ENCODE results near the gene KLHL28.
A peak's percentile ranks its signal among the peaks of the same experiment; 100 is the strongest.

The KLHL28 gene

GRCh38 chr14:44960146-44960545, 1.6 kb downstream of the KLHL28 start:
- DNase-seq (ENCODE audit: low read depth) = no peak

DNA sequence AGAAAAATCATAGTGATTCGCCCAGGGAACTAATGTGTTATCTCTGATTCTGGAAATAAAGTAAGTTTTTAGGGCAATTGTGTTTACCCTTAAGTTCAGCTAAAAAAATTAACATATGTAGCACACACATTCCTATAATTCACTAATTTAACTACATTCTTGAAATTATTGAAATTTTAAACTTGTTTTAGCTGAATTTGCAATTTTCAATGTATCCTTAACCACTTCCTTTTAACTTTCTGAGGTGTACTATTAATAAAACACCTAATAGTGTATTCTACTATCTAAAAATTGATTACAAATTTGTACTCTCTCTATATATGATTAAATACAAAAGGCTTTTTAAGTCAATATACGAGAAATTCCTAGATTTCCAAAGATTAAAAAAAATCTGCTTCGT, 2.2 kb downstream of the KLHL28 start:
- DNase-seq (ENCODE audit: low read depth) = no peak

DNA sequence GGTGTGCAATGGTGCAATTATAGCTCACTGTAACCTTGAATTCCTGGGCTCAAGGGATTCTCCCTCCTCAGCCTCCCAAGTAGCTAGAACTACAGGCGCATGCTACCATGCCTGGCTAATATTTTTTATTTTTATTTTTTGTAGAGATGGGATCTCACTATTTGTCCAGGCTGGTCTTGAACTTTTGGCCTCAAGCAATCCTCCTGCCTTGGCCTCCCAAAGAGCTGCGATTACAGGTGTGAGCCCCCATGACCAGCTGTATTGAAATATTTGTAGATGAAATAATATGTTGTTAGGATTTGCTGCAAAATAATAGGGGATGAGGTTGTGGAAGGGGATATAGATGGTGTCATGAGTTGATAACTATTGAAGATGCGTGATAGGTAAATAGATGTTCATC, 4.9 kb downstream of the KLHL28 start:
- no peak for DNase-seq (ENCODE audit: low read depth)

DNA sequence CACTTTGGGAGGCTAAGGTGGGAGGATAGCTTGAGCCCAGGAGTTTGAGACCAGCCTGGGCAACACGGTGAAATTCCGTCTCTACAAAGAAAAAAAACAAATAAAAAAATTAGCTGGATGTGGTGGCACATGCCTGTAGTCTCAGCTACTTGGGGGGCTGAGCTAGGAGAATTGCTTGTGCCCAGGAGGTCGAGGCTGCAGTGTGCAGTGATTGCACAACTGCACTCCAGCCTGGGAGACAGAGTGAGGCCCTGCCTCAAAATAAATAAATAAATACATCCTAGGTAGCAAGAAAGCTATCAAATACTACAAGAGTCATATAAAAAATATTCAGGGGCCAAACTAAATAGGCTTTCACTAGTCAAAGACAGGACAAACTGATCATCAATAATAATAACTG, 6.2 kb downstream of the KLHL28 start:
- no peak for DNase-seq (ENCODE audit: low read depth)

DNA sequence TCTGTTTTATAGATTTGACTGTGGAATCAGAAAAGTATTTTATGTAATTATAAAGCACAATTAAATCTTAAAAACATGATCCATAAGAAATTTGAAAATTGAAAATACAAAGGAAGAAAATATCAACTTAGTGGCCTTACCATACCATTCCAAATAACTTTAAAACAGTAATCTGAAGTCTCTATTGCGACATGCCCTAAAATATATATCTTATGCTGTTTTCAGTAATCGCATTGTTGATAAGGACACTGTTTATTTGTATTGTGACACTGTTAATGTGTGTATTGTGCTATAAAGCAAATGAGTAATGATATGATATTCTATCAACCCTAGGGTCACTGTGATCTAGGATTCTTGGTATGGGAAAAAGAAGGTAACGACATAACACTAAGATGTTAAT, 7.0 kb downstream of the KLHL28 start:
- DNase-seq (ENCODE audit: low read depth) = no peak

GRCh38 chr14:44952391-44953110, 9.2 kb downstream of the KLHL28 start:
- no peak for DNase-seq (ENCODE audit: low read depth)

- no peak for DNase-seq (ENCODE audit: low read depth)
These were observed 10.7 kb downstream of the KLHL28 start for GRCh38 chr14:44951051-44951450.

DNA sequence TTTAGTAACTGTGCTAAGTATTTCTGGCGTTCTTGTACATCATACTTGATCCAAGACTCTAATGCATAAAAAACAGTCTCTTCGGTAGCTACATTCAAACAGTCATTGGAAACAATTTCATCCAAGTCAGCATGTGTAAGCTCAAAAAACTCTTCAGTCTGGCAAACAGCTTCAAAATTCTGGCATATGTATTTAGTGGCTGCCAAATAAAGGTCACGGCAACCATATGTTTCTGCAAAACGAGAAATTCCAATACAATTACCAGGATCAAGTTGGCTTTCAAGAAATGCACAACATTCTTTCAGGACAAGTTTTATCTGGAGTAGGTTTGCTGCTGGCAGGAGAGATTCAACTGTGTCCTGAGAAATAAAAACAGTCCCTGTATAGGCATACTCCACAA, 16.5 kb downstream of the KLHL28 start:
- no peak for DNase-seq (ENCODE audit: low read depth)

- no peak for DNase-seq (ENCODE audit: low read depth)
These were observed 17.6 kb downstream of the KLHL28 start for GRCh38 chr14:44944107-44944506.

DNA sequence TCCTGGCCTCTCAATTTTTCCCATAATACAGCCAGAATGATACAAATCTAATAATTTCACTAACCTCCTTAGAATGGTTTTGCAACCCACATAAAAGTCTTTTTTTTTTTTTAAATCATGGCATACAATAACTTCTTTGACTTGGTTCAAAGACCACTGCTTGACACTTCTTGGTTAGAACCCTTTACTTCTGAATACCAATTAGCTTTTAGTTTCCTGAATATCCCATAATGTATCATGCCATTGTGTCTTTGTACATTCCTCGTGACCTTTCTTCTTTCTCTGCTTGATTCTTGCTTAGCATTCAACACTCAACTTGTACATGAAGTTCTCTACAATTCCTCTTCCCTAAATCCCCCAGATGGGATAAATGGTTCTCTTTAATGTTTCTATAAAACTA, 19.3 kb downstream of the KLHL28 start:
- DNase-seq (ENCODE audit: low read depth) = no peak

DNA sequence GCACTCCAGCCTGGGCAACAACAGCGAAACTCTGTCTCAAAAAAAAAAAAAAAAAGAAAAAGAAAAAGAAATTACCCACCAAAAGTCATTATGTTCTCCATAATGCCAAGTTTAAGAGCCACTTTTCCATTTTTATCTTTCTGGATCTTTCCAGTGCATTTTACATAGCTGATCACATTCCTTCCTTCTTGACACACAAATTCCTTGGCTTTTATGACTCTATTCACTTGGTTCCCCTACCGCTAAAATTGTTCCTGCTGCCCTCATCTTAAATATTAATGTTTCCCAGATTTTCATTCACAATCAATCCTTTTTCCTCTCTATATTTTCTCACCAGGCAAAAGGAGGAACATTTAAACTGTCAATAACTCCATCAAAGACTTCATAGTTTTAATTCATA, 20.2 kb downstream of the KLHL28 start:
- no peak for DNase-seq (ENCODE audit: low read depth)

- no peak for DNase-seq (ENCODE audit: low read depth)
These were observed 20.8 kb downstream of the KLHL28 start for GRCh38 chr14:44940944-44941343.

GRCh38 chr14:44940211-44940610, 21.5 kb downstream of the KLHL28 start:
- DNase-seq (ENCODE audit: low read depth) = no peak

DNA sequence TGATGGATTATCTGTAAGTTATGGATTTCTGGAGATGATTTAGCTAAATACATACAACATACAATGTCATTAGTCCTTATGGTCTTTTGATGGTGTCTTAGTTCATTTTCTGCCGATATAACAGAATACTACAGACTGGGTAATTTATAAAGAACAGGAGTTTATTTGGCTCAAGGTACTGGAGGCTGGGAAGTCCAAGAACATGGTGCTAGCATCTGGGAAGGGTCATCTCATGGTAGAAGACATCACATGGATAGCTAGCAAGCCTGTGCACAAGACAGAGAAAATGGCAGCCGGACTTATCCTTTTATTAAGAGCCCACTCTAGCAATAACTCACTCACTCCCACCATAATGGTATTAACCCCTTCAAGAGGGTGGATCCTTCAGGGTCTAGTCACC, 24.2 kb downstream of the KLHL28 start:
- DNase-seq (ENCODE audit: low read depth) = no peak

DNA sequence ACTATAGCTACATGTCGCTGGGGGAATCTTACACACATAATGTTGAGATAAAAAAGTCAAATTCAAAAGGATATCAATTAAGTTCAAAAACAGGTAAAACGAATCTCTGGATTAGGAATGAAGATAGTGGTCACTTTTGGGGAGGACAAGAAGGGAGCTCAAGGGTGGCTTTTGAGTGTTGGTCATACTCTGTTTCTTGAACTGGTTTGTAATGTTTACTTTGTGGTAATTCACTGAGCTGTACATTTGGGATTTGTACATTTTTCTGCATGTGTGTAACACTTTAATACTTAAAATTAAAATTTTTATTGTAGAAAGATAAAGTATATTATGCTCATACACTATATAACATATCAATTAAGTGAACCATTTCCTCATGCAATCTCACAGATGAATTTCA, 26.6 kb downstream of the KLHL28 start:
- no peak for DNase-seq (ENCODE audit: low read depth)

DNA sequence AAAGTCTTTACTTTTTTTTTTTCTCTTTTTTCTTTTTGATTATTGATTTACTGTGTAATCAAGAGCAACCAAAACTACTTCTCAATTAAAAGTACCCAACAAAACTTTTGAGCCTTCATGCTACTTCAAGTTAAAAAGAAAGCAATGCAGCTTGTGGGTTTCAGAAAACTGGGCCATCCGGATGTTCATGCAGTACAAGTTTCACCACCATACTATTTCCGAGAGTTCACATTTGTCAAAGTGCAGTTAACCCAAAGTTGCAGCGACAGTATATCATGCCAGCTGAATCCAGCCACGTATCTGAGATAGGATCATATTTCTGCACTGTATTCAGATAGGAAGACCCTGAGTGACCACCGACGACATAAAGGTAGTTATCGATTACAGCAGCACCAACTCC, 33.0 kb downstream of the KLHL28 start:
- no peak for DNase-seq (ENCODE audit: low read depth)

DNA sequence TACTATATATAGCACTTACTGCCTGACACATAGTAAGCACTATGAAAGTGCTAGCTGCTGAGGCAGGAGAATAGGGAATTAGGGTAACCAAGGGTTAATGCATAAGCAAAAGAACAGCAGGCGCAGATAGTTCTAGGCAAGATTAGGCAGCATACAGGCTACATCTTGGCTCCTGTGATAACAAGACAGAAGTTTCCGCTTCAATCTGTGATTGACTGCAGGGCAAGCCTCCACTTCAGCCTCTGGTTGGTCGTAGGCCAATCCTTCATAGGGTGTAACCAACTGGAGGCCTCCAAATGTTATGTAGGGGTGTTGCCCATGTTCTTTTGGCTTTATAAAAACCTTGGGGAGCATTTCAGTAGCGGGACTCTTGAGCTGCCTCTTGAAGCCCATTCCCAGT, 46.9 kb downstream of the KLHL28 start:
- DNase-seq (ENCODE audit: low read depth) = no peak

GRCh38 chr14:44912041-44912869, 49.5 kb downstream of the KLHL28 start:
- no peak for DNase-seq (ENCODE audit: low read depth)

DNA sequence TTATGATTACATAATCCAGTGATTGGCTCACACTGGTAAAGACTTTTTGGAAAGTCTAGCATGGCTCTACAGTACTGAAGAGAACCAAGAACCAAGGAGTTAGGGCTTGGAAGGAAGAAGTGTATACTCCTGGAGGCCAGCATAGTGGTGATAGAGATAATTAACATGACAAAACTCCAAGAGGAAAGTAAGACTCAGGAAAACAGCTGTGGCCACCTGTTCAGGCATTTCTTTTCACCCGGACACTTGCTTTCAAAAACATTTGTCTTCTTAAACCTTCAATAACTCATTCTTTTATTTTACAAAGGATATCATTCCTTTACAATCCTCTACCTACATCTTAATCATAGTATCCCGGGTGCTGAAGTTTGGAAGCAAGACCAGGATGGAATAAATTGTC, 50.9 kb downstream of the KLHL28 start:
- no peak for DNase-seq (ENCODE audit: low read depth)

GRCh38 chr14:44901696-44902095, 60.1 kb downstream of the KLHL28 start:
- DNase-seq (ENCODE audit: low read depth) = no peak

DNA sequence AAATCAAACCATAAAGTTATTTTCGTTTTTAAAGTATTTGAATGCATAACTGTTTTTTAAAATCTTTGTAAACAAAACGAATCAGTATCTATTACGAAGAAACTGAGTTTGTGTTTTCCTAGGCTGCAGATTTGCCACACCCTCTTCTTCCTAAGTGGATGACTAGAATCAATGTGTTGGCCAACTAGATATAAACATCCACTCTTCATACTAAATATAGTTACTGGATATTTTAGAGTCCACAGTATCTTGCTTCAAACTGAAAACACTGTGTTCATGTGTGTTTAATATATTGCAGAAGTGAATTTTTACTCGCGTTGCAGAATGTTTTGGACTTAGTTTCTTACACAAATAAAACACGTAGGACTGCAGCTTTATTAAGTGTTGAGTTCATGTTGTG, 63.2 kb downstream of the KLHL28 start:
- DNase-seq (ENCODE audit: low read depth) = no peak

DNA sequence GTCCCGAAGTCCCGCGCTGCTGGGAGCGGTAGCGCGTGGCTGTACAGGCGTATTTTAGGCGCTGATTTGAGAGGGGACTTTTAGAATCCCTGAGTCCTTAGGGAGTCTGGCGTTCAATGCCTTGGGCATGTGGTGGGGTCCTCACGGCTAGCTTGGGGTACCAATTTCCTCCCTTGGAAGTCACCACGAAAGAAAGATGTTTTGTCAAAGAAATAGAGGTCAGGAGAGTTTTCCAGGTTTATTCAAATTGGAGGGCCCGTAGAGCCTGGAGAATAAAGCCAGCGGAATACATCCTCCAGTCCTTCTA, 63.9 kb downstream of the KLHL28 start:
- DNase-seq (ENCODE audit: low read depth) = no peak

DNA sequence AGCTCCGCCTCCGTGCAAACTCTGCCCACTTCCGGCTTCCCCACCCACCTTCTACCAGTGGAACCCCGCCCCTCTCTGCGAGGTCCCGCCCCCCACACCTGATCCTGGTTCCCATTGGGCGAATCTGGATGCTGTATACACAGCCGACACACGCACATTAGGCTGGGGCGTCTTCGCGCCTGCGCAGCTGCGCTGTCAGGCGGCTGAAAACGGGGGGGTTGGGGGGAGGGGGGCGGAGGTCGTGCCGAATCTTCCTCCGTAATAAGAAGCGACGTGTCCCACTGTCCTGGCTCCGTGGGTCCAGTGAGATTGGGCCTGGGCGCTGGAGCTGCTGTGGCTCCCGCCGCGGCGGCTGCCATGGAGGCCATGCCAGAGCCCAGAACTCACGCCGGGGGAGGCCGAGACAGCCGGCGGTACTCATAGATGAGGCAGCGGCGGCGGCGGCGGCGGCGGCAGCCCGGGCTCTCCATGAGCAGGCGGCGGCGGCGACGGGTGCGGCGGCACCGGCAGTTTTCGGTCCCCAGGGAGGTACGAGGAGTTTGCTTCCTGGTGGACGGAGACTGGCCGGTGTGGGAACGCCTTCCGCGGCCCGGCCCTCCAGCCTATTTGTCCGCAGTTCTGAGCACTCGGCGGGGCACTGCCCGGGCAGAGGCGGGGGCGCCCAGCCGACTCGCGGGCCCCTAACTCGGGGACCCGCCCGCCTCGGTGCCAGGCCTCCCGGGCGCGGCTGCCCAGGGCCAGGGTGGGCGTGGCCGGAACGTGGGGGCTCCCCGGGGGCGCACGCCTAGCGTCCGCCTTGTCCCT, 64.5 kb downstream of the KLHL28 start:
- peak; percentile 97 for DNase-seq (ENCODE audit: low read depth)

Measured in stimulated activated CD8-positive, alpha-beta memory T cell treated with anti-CD3 and anti-CD28 coated beads, Interleukin-12 subunit alpha, Interleukin-12 subunit beta, amount 100 ng/mL, for 1 hour (primary cell).